ENCODE data around the gene SETDB2. TPM values are rescaled to one million over a fixed set of nuclear protein-coding genes. Genes with fewer than 3 reads are reported as not detected.
A peak's percentile ranks its signal among the peaks of the same experiment; 100 is the strongest.

Gene SETDB2
- total and polyA plus RNA-seq, 2 of the 13 experiments (the other 11 are each of a cell fraction or from before 2014, with no cell fraction given), result 8.1 to 8.7 TPM

DNA sequence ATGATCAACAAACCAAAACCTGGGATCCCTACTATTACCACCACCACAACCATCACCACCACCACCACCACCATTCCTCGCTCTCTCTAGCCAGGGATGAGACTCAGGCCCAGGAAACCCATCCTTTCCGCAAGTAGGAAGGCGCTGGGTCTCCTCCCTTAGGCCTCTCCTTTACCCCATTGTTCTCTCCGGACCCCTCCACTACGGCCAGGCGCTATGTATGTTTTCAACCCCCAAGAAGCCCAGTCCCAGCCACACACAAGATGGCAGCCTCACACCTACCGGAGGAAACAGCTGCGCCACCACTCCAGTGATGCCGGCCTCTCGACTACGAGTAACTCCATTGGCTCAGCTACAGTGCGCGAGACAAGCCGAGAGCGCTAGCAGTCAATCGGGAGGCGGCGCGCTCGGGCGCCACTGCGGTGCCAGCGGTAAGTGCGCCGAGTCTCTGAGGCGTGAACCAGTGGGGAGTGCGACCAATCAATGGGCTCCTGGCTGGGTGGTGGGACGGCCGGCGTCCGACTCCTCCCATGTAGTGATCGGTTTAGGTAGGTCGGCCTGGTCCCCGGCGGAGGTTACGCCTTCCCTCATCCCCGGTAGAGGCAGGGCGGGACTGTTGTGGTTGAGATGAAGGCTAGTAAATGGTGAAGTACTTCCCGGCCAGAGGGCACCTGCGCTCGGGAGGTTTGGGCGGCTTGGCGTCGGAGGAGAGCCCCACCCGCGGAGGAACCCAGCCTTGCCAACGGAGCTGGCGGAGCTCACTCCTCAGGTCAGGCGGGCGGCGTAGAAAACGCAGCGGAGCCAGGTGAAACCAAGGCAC, at the start of gene SETDB2, which contains the start of gene CAB39L (continued):
- TF ChIP-seq TBX3 (IDR thresholded peaks at IDR 0.05; ENCODE audit: borderline replicate concordance) (peak; percentile 97), NR2C2 (CRISPR knock-in tag; IDR thresholded peaks at IDR 0.05; ENCODE audit: borderline replicate concordance) (peak; percentile 99), ZNF713 (CRISPR knock-in tag; IDR thresholded peaks at IDR 0.05) (peak; percentile 77; the same call in 1 of the 2 replicates), NFIC (IDR thresholded peaks at IDR 0.05; ENCODE audit: low read length) (no peak), ZSCAN29 (CRISPR knock-in tag; conservative IDR thresholded peaks at IDR 0.05) (no peak), ATF7 (IDR thresholded peaks at IDR 0.05) (no peak), ATF7 (CRISPR knock-in tag; IDR thresholded peaks at IDR 0.05) (peak; percentile 59; the same call in 1 of the 2 replicates), ZNF3 (CRISPR knock-in tag; IDR thresholded peaks at IDR 0.05) (0 out of 2 replicates have a peak, but pooled peaks have one; percentile 19), CBX1 (IDR thresholded peaks at IDR 0.05; ENCODE audit: low read depth) (peak; percentile 53), SNRNP70 (IDR thresholded peaks at IDR 0.05; ENCODE audit: low read depth, low read length) (no peak), HOXA5 (CRISPR knock-in tag; IDR thresholded peaks at IDR 0.05) (no peak), ZNF557 (CRISPR knock-in tag; IDR thresholded peaks at IDR 0.05) (no peak), ZNF354B (CRISPR knock-in tag; IDR thresholded peaks at IDR 0.05) (peak; percentile 84; the same call in 1 of the 2 replicates), ZNF572 (CRISPR knock-in tag; IDR thresholded peaks at IDR 0.05) (no peak), ATF7-NPFF (CRISPR knock-in tag; IDR thresholded peaks at IDR 0.05; ENCODE audit: low read depth) (no peak)
- TF ChIP-seq, protein P1, sequence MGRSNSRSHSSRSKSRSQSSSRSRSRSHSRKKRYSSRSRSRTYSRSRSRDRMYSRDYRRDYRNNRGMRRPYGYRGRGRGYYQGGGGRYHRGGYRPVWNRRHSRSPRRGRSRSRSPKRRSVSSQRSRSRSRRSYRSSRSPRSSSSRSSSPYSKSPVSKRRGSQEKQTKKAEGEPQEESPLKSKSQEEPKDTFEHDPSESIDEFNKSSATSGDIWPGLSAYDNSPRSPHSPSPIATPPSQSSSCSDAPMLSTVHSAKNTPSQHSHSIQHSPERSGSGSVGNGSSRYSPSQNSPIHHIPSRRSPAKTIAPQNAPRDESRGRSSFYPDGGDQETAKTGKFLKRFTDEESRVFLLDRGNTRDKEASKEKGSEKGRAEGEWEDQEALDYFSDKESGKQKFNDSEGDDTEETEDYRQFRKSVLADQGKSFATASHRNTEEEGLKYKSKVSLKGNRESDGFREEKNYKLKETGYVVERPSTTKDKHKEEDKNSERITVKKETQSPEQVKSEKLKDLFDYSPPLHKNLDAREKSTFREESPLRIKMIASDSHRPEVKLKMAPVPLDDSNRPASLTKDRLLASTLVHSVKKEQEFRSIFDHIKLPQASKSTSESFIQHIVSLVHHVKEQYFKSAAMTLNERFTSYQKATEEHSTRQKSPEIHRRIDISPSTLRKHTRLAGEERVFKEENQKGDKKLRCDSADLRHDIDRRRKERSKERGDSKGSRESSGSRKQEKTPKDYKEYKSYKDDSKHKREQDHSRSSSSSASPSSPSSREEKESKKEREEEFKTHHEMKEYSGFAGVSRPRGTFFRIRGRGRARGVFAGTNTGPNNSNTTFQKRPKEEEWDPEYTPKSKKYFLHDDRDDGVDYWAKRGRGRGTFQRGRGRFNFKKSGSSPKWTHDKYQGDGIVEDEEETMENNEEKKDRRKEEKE (IDR thresholded peaks at IDR 0.05), result no peak
- TF ChIP-seq, protein P2, sequence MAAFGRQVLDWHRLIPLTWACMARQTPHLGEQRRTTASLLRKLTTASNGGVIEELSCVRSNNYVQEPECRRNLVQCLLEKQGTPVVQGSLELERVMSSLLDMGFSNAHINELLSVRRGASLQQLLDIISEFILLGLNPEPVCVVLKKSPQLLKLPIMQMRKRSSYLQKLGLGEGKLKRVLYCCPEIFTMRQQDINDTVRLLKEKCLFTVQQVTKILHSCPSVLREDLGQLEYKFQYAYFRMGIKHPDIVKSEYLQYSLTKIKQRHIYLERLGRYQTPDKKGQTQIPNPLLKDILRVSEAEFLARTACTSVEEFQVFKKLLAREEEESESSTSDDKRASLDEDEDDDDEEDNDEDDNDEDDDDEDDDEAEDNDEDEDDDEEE (CRISPR knock-in tag; IDR thresholded peaks at IDR 0.05), result no peak
- TF ChIP-seq, protein P3, sequence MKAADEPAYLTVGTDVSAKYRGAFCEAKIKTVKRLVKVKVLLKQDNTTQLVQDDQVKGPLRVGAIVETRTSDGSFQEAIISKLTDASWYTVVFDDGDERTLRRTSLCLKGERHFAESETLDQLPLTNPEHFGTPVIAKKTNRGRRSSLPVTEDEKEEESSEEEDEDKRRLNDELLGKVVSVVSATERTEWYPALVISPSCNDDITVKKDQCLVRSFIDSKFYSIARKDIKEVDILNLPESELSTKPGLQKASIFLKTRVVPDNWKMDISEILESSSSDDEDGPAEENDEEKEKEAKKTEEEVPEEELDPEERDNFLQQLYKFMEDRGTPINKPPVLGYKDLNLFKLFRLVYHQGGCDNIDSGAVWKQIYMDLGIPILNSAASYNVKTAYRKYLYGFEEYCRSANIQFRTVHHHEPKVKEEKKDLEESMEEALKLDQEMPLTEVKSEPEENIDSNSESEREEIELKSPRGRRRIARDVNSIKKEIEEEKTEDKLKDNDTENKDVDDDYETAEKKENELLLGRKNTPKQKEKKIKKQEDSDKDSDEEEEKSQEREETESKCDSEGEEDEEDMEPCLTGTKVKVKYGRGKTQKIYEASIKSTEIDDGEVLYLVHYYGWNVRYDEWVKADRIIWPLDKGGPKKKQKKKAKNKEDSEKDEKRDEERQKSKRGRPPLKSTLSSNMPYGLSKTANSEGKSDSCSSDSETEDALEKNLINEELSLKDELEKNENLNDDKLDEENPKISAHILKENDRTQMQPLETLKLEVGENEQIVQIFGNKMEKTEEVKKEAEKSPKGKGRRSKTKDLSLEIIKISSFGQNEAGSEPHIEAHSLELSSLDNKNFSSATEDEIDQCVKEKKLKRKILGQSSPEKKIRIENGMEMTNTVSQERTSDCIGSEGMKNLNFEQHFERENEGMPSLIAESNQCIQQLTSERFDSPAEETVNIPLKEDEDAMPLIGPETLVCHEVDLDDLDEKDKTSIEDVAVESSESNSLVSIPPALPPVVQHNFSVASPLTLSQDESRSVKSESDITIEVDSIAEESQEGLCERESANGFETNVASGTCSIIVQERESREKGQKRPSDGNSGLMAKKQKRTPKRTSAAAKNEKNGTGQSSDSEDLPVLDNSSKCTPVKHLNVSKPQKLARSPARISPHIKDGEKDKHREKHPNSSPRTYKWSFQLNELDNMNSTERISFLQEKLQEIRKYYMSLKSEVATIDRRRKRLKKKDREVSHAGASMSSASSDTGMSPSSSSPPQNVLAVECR (CRISPR knock-in tag; IDR thresholded peaks at IDR 0.05; ENCODE audit: borderline replicate concordance), result peak; percentile 70; the same call in 1 of the 2 replicates
- TF ChIP-seq, protein P4, sequence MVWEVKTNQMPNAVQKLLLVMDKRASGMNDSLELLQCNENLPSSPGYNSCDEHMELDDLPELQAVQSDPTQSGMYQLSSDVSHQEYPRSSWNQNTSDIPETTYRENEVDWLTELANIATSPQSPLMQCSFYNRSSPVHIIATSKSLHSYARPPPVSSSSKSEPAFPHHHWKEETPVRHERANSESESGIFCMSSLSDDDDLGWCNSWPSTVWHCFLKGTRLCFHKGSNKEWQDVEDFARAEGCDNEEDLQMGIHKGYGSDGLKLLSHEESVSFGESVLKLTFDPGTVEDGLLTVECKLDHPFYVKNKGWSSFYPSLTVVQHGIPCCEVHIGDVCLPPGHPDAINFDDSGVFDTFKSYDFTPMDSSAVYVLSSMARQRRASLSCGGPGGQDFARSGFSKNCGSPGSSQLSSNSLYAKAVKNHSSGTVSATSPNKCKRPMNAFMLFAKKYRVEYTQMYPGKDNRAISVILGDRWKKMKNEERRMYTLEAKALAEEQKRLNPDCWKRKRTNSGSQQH (CRISPR knock-in tag; IDR thresholded peaks at IDR 0.05; ENCODE audit: low read depth), result peak; percentile 62; the same call in 1 of the 2 replicates
- TF ChIP-seq, protein P5, sequence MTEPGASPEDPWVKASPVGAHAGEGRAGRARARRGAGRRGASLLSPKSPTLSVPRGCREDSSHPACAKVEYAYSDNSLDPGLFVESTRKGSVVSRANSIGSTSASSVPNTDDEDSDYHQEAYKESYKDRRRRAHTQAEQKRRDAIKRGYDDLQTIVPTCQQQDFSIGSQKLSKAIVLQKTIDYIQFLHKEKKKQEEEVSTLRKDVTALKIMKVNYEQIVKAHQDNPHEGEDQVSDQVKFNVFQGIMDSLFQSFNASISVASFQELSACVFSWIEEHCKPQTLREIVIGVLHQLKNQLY (CRISPR knock-in tag; IDR thresholded peaks at IDR 0.05), result peak; percentile 17; the same call in 1 of the 2 replicates
